ENCODE measurements around the gene ATP7A.
"Not testable (repeated sequence)": the region's sequence is repeated elsewhere in the genome, so short reads cannot be mapped to it uniquely, and the experiment has no call there.

ATP7A gene

GRCh38 chrX:77945031-77945430 lies 34.5 kb downstream of the ATP7A start:
- DNase-seq, result not testable (repeated sequence)

GRCh38 chrX:77945910-77946545 lies 35.5 kb downstream of the ATP7A start:
- DNase-seq, result no peak

GRCh38 chrX:77946571-77946970 lies 36.1 kb downstream of the ATP7A start:
- no peak for DNase-seq

GRCh38 chrX:77949840-77950239 lies 39.3 kb downstream of the ATP7A start:
- DNase-seq, result no peak

GRCh38 chrX:77952173-77952572 lies 41.7 kb downstream of the ATP7A start:
- no peak for DNase-seq

GRCh38 chrX:77953302-77953701 lies 42.8 kb downstream of the ATP7A start:
- DNase-seq, result no peak

- DNase-seq, result no peak
Observed at GRCh38 chrX:77953708-77954107, 43.2 kb downstream of the ATP7A start.

- no peak for DNase-seq
Observed at GRCh38 chrX:77960567-77960966, 50.1 kb downstream of the ATP7A start.

GRCh38 chrX:77961063-77961462 lies 50.6 kb downstream of the ATP7A start:
- no peak for DNase-seq

- no peak for DNase-seq
Observed at GRCh38 chrX:77962068-77962902, 51.8 kb downstream of the ATP7A start.

- no peak for DNase-seq
Observed at GRCh38 chrX:77966361-77966760, 55.9 kb downstream of the ATP7A start.

- DNase-seq, result no peak
Observed at GRCh38 chrX:77967631-77968030, 57.1 kb downstream of the ATP7A start.

GRCh38 chrX:77969538-77969937 lies 59.0 kb downstream of the ATP7A start, which contains the start of gene PGAM4:
TSS of gene PGAM4 (minus strand) at chrX:77969638. CDS start at chrX:77969638, 0 bp downstream.
- no peak for DNase-seq

GRCh38 chrX:77975755-77976154 lies 65.3 kb downstream of the ATP7A start:
- no peak for DNase-seq

GRCh38 chrX:77977095-77977494 lies 66.6 kb downstream of the ATP7A start:
- DNase-seq, result no peak

GRCh38 chrX:77977518-77977917 lies 67.0 kb downstream of the ATP7A start:
- DNase-seq, result no peak

GRCh38 chrX:77979870-77980269 lies 69.4 kb downstream of the ATP7A start:
- DNase-seq, result no peak

- no peak for DNase-seq
Observed at GRCh38 chrX:78011846-78012245, 101.4 kb downstream of the ATP7A start.

GRCh38 chrX:78019586-78020483 lies 109.3 kb downstream of the ATP7A start:
- DNase-seq, result no peak

GRCh38 chrX:78024349-78025059 lies 114.0 kb downstream of the ATP7A start:
- no peak for DNase-seq

GRCh38 chrX:78027798-78028197 lies 117.3 kb downstream of the ATP7A start:
- no peak for DNase-seq

- DNase-seq, result no peak
Observed at GRCh38 chrX:78029663-78030062, 119.2 kb downstream of the ATP7A start.

Measured in right kidney (tissue), 1 donor.